HL-60 (cell line): ENCODE results near the gene IFITM2.
"Not testable (repeated sequence)": the region's sequence is repeated elsewhere in the genome, so short reads cannot be mapped to it uniquely, and the experiment has no call there.

Experiments used
- DNase-seq, 2 experiments: peaks; one replicate each; pipeline ENCODE4 v3.0.0-alpha.2; 2010 to 2020; ENCODE audit warnings: low read depth in 1 of 2, low spot score in 1 of 2
- H3K27ac ChIP-seq: fragments of 250-450 bp; sonication (Bioruptor Pico); replicated peaks from 2 replicates; pipeline ENCODE4 v1.5.1; 2020; ENCODE audit warnings: mild to moderate bottlenecking, moderate library complexity
- H3K27me3 ChIP-seq: fragments of 250-450 bp; sonication (Bioruptor Pico); 2 replicates; pipeline ENCODE4 v1.5.1; 2021; ENCODE audit warnings: mild to moderate bottlenecking, moderate library complexity; ENCODE audit not compliant: insufficient read depth, poor library complexity, severe bottlenecking
- H3K4me3 ChIP-seq: replicated peaks from 2 replicates; pipeline ENCODE4 v1.5.1; 2011; ENCODE audit warnings: mild to moderate bottlenecking, control low read depth, low read length; ENCODE audit not compliant: insufficient read depth
- CTCF ChIP-seq: IDR thresholded peaks from one replicate; pipeline ENCODE4 v1.5.1; 2011; ENCODE audit warnings: low read length, control low read depth, inconsistent platforms; ENCODE audit not compliant: insufficient read depth
- GABPA ChIP-seq: IDR thresholded peaks from 2 replicates; pipeline ENCODE4 v1.6.1; 2012; ENCODE audit warnings: low read depth
- POLR2AphosphoS5 ChIP-seq: IDR thresholded peaks from 2 replicates; pipeline ENCODE4 v1.6.1; 2012; ENCODE audit warnings: low read depth
- SPI1 ChIP-seq: IDR thresholded peaks from 2 replicates; pipeline ENCODE4 v1.6.1; 2012; ENCODE audit warnings: low read depth, mild to moderate bottlenecking, borderline replicate concordance
- TF ChIP-seq, protein P1 (sequence below): IDR thresholded peaks from 2 replicates; pipeline ENCODE4 v1.6.1; 2012; ENCODE audit warnings: low read depth; ENCODE audit not compliant: insufficient replicate concordance

The IFITM2 gene

GRCh38 chr11:344836-345578 is 37.4 kb downstream of the IFITM2 start:
- Histone ChIP-seq H3K27ac (no peak overlapping the region), H3K27me3 (no peaks in the 10 kb centered on the region), H3K4me3 (no peak overlapping the region)
- TF ChIP-seq POLR2AphosphoS5 (no peak), CTCF (no peak), GABPA (no peak), SPI1 (no peak)
- TF ChIP-seq, protein P1, sequence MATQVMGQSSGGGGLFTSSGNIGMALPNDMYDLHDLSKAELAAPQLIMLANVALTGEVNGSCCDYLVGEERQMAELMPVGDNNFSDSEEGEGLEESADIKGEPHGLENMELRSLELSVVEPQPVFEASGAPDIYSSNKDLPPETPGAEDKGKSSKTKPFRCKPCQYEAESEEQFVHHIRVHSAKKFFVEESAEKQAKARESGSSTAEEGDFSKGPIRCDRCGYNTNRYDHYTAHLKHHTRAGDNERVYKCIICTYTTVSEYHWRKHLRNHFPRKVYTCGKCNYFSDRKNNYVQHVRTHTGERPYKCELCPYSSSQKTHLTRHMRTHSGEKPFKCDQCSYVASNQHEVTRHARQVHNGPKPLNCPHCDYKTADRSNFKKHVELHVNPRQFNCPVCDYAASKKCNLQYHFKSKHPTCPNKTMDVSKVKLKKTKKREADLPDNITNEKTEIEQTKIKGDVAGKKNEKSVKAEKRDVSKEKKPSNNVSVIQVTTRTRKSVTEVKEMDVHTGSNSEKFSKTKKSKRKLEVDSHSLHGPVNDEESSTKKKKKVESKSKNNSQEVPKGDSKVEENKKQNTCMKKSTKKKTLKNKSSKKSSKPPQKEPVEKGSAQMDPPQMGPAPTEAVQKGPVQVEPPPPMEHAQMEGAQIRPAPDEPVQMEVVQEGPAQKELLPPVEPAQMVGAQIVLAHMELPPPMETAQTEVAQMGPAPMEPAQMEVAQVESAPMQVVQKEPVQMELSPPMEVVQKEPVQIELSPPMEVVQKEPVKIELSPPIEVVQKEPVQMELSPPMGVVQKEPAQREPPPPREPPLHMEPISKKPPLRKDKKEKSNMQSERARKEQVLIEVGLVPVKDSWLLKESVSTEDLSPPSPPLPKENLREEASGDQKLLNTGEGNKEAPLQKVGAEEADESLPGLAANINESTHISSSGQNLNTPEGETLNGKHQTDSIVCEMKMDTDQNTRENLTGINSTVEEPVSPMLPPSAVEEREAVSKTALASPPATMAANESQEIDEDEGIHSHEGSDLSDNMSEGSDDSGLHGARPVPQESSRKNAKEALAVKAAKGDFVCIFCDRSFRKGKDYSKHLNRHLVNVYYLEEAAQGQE = no peak
- DNase-seq = no peak

GRCh38 chr11:346529-346928 is 38.9 kb downstream of the IFITM2 start:
- TF ChIP-seq SPI1 (no peak), POLR2AphosphoS5 (no peak), CTCF (no peak), GABPA (no peak)
- TF ChIP-seq, protein P1 = no peak
- DNase-seq = no peak
- Histone ChIP-seq H3K27me3 (no peaks in the 10 kb centered on the region), H3K27ac (no peak overlapping the region), H3K4me3 (no peak overlapping the region)

GRCh38 chr11:349270-349954 is 41.8 kb downstream of the IFITM2 start:
- not testable (repeated sequence) for DNase-seq, H3K27me3 ChIP-seq, H3K27ac ChIP-seq, H3K4me3 ChIP-seq

DNA sequence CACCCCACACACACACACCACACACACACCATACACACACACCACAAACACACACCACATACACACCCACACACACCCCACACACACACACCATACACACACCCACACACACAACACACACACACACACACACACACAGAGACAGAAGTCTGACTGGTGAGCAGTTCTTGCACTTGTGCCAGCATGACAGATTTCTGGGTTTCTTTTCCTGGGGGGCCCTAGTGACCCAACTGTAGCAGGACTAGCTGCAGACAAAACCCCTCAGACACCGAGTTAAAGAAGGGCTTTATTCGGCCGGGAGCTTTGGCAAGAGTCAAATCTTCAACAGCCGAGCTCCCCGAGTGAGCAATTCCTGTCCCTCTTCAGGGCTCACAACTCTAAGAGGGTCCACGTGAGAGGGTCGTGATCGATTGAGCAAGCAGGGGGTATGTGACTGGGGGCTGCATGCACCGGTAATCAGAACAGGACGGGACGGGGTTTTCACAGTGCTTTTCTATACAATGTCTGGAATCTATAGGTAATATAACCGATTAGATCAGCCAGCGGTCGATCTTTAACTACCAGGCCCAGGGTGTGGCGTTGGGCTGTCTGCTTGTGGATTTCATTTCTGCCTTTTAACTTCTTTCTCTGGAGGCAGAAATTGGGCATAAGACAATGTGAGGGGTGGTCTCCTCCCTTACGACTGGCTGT is 42.6 kb downstream of the IFITM2 start:
- H3K27me3 ChIP-seq, H3K4me3 ChIP-seq, DNase-seq: not testable (repeated sequence)
- peak overlapping the region; percentile 22 for H3K27ac ChIP-seq
